ENCODE measurements around the gene LARGE1.
A peak's percentile ranks its signal among the peaks of the same experiment; 100 is the strongest.
"Not testable (repeated sequence)": the region's sequence is repeated elsewhere in the genome, so short reads cannot be mapped to it uniquely, and the experiment has no call there.

LARGE1 gene

GRCh38 chr22:33464698-33465097 lies 455.6 kb downstream of the LARGE1 start:
- in situ Hi-C loops (cut with HindIII; ENCODE audit: low pct_ligation_motif_present, low pct_unique_long_range_greater_than_20kb, low sequenced_read_pairs): no loop called here
- no peak for DNase-seq

DNA sequence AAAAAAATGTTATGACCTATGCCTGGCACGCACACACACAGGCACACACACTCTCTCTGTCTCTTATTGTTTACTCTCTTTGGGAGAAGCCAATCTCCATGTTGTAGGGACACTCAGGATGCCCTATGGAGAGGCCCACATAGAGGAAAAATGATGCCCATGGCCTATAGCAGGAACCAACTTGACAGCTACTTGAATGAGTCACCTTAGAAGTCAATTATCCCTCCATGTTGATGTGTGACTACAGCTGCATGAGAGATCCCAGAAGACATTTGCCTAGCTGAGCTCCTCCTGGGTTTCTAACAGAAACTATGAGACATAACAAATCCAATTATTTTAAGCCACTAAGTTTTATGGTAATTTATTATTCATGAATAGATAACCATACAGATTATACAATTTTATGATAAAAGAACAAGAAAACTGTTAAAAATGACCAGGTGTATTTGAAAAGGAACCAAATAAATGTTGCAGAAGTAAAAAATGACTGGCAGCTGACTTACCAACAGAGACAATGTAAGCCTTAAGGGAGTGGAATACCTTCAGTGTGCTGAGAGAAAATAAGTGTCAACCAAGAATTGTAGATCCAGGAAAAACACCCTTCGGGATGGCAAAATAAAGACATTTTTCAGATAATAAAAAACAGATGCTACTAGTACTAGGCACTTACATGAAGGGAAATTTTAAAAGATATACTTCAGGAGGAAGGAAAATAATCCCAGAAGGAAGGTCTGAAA lies 458.4 kb downstream of the LARGE1 start:
- in situ Hi-C loops (cut with HindIII; ENCODE audit: low pct_ligation_motif_present, low pct_unique_long_range_greater_than_20kb, low sequenced_read_pairs): no loop called here
- no peak for DNase-seq

DNA sequence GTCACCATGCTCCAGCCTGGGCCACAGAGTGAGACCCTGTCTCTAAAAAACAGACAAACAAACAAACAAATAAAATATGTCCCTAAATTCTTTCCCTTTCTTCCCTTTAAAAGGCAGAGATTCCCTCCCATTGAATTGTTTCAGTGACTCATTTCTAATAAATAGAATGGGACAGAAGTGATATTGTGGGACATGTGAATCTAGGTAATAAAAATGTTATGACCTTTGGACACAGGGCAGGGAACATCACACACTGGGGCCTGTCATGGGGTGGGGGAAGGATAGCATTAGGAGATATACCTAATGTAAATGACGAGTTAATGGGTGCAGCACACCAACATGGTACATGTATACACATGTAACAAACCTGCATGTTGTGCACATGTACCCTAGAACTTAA lies 459.0 kb downstream of the LARGE1 start:
- DNase-seq; in situ Hi-C loops (cut with HindIII; ENCODE audit: low pct_ligation_motif_present, low pct_unique_long_range_greater_than_20kb, low sequenced_read_pairs): not testable (repeated sequence)

- in situ Hi-C loops (cut with HindIII; ENCODE audit: low pct_ligation_motif_present, low pct_unique_long_range_greater_than_20kb, low sequenced_read_pairs): no loop called here
- DNase-seq: no peak
Observed at GRCh38 chr22:33459137-33459536, 461.1 kb downstream of the LARGE1 start.

DNA sequence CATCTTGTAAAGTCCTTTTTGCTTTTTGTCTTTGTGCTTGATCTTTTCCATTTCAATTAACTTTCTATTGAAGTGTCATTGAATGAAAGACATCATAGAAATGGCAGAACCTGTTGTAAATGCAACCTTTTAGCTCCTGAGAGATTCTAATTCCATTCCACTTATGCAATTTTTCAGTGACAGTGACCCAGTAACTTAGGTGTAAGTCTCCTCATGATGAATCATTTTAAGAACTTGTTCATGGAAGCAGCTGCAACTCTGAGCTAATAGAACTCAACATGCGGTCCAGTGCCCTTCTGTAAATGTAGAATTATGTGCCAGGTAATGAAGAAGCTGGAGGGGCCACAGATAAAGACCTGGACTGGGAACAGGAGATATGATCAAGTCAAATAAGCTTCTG lies 463.8 kb downstream of the LARGE1 start:
- no peak for DNase-seq
- in situ Hi-C loops (cut with HindIII; ENCODE audit: low pct_ligation_motif_present, low pct_unique_long_range_greater_than_20kb, low sequenced_read_pairs): no loop called here

- DNase-seq: no peak
- in situ Hi-C loops (cut with HindIII; ENCODE audit: low pct_ligation_motif_present, low pct_unique_long_range_greater_than_20kb, low sequenced_read_pairs): no loop called here
Observed at GRCh38 chr22:33455036-33455435, 465.2 kb downstream of the LARGE1 start.

DNA sequence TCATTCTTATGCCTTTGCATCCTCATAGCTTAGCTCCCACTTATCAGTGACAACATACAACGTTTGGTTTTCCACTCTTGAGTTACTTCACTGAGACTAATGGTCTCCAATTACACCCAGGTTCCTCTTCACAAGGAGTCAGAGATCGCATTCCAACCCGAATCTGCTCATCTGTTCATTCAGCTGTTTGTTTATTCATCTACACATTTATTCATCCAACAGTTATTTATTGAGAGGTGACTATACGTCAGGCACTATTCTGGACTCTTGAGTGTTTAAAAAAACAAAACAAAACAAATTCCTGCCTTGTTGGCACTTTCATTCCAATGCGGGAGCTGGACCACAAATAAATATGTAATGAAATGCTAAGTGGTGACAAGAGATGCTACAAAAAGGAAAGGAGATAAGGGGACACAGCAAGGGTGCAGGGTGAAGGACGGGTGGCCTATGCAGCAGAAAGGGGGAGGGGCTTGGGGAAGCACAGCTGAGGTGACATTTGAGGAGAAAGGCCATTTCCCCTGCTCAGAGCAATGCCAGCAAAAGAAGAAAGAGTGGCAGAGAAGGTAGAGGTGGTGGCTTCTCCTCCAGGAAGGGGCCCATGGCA lies 468.3 kb downstream of the LARGE1 start:
- no peak for DNase-seq
- in situ Hi-C loops (cut with HindIII; ENCODE audit: low pct_ligation_motif_present, low pct_unique_long_range_greater_than_20kb, low sequenced_read_pairs): no loop called here

GRCh38 chr22:33450756-33451155 lies 469.5 kb downstream of the LARGE1 start:
- in situ Hi-C loops (cut with HindIII; ENCODE audit: low pct_ligation_motif_present, low pct_unique_long_range_greater_than_20kb, low sequenced_read_pairs): no loop called here
- no peak for DNase-seq

DNA sequence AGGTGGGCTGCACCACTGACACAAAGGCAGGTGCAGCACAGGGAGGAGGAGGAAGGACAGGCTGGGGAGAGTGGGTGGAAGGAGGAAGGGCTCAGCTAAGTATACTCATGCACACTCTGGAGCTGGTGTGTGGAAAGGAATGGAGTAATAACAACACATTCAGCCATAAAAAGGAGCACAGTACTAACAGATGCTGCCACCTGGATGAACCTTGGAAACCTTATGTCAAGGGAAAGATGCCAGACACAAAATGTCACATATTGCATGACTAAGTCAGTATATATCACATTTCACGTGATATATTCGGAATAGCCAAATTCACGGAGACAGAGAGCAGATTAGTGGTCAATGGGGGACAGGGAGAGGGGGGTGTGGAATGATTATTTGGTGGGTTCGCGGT lies 472.5 kb downstream of the LARGE1 start:
- in situ Hi-C loops (cut with HindIII; ENCODE audit: low pct_ligation_motif_present, low pct_unique_long_range_greater_than_20kb, low sequenced_read_pairs): no loop called here
- no peak for DNase-seq

DNA sequence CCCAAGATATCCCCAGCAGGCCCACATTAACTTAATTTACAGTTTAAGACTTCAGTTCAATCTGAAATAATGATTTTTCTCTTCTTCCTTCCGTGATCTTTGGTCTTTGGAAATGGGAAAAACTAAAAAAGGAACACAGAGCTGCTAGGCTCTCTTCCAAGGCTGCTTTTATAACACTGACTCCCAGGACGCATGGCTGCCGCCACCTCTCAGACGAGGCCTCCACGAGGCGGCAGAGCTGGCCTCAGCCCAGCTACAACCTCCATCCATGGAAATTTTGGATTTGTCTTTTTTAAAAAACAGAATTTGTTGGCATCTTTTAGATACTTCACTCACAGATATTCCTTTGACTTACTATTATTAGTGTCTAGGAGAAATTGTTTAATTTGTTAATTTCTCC lies 476.6 kb downstream of the LARGE1 start:
- DNase-seq: no peak
- in situ Hi-C loops (cut with HindIII; ENCODE audit: low pct_ligation_motif_present, low pct_unique_long_range_greater_than_20kb, low sequenced_read_pairs): no loop called here

DNA sequence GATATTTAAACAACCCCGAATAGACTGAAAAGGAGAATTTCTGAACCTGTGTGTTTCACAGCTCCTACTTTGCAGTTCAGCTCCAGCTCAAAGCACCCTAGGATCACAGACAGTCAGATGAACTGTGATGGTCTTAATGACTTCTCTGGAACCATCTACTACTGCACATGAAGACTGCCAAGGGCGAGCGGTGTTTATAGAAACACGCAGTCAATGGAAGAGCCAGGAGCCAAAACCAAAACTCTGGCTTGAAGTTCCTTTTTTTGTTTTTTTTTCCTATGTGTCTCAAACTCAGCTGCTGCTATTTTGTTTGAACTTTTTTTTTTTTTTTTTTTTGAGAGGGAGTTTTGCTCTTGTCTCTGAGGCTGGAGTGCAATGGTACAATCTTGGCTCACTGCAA lies 479.5 kb downstream of the LARGE1 start:
- no peak for DNase-seq
- in situ Hi-C loops (cut with HindIII; ENCODE audit: low pct_ligation_motif_present, low pct_unique_long_range_greater_than_20kb, low sequenced_read_pairs): no loop called here

DNA sequence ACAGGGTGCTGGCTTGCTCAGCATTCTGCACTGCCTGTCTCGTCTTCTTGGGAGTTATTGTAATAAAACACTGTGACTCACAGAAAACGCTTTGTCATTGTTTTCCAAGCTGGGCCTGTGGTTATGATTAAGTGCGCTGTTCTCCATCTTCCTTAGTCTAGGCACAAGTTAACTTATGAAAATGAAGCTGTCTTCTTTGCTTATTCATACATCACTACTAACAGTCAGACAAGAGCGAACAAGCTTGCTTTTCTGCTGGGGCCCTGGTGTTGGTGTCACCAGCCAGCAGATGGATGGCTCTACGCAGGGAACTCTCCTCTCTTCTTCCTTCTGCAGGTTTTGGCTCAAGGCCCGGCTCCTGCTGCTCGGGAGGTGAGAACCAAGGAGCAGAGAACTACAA lies 482.0 kb downstream of the LARGE1 start:
- in situ Hi-C loops (cut with HindIII; ENCODE audit: low pct_ligation_motif_present, low pct_unique_long_range_greater_than_20kb, low sequenced_read_pairs): no loop called here
- peak; percentile 78 for DNase-seq

- no peak for DNase-seq
- in situ Hi-C loops (cut with HindIII; ENCODE audit: low pct_ligation_motif_present, low pct_unique_long_range_greater_than_20kb, low sequenced_read_pairs): no loop called here
Observed at GRCh38 chr22:33431300-33431699, 489.0 kb downstream of the LARGE1 start.

- DNase-seq: no peak
- in situ Hi-C loops (cut with HindIII; ENCODE audit: low pct_ligation_motif_present, low pct_unique_long_range_greater_than_20kb, low sequenced_read_pairs): no loop called here
Observed at GRCh38 chr22:33429281-33429680, 491.0 kb downstream of the LARGE1 start.

DNA sequence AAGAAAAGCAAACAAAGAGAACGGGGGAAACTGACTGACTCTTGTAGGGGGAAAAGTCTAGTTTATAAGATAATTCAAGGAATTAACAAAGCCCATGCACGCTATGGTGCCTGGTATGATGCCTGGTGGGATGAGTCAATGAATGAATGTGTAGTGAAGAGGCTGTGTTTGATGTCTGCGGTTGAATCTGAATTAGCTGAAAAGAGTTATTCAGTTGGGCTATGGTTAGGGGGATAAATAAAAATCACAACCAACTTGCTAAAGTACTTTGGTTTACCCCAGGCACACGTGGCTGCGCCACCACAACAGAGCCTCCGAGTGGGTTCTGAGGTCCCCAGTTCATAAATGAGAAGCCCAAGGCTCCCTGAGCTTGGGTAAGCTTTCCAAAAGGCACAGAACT lies 492.8 kb downstream of the LARGE1 start:
- no peak for DNase-seq
- in situ Hi-C loops (cut with HindIII; ENCODE audit: low pct_ligation_motif_present, low pct_unique_long_range_greater_than_20kb, low sequenced_read_pairs): no loop called here

DNA sequence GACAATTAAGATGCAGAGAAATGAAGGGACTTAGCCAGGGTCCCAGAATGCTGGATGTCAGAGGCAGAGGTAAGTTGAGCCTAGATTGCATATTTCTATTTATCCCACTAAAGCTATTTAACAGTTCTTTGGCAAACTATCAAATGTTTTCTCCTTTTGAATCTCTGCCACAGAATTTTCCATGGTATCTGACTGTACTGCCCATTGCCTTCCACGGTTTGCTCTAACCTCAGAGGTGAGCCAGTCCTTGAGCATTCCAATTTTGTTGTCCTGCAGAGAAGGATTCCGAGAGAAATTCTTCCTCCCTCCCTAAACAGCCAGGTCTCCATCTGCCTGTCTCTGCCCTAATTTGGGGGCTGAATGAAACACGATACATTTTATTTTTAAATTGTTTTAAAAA lies 493.8 kb downstream of the LARGE1 start:
- DNase-seq: no peak
- in situ Hi-C loops (cut with HindIII; ENCODE audit: low pct_ligation_motif_present, low pct_unique_long_range_greater_than_20kb, low sequenced_read_pairs): no loop called here

GRCh38 chr22:33421859-33422258 lies 498.4 kb downstream of the LARGE1 start:
- in situ Hi-C loops (cut with HindIII; ENCODE audit: low pct_ligation_motif_present, low pct_unique_long_range_greater_than_20kb, low sequenced_read_pairs): no loop called here

GRCh38 chr22:33418484-33418883 lies 501.8 kb downstream of the LARGE1 start:
- in situ Hi-C loops (cut with HindIII; ENCODE audit: low pct_ligation_motif_present, low pct_unique_long_range_greater_than_20kb, low sequenced_read_pairs): no loop called here

More at GRCh38 chr22:33421859-33422258, 498.4 kb downstream of the LARGE1 start:
- no peak for DNase-seq

GRCh38 chr22:33415401-33415800 lies 504.9 kb downstream of the LARGE1 start:
- in situ Hi-C loops (cut with HindIII; ENCODE audit: low pct_ligation_motif_present, low pct_unique_long_range_greater_than_20kb, low sequenced_read_pairs): no loop called here
- DNase-seq: no peak

More at GRCh38 chr22:33418484-33418883, 501.8 kb downstream of the LARGE1 start:
- no peak for DNase-seq

GRCh38 chr22:33409079-33409478 lies 511.2 kb downstream of the LARGE1 start:
- in situ Hi-C loops (cut with HindIII; ENCODE audit: low pct_ligation_motif_present, low pct_unique_long_range_greater_than_20kb, low sequenced_read_pairs): no loop called here
- no peak for DNase-seq
